Spinal cord (tissue), 10 donors: ENCODE data around the gene PTPN20. TPM values are rescaled to one million over a fixed set of nuclear protein-coding genes. Genes with fewer than 3 reads are reported as not detected.

ENCODE experiments used
- DNase-seq, 6 donors: peaks; one replicate each; pipeline versions ENCODE4 v3.0.0 to v3.0.0-alpha.2; 2013 to 2015; ENCODE audit warnings: low spot score in 6 of 6, low read depth in 4 of 6
- H3K27ac ChIP-seq: one replicate; pipeline ENCODE4 v1.5.1; 2013; ENCODE audit warnings: low read depth, low read length, control low read depth
- H3K27me3 ChIP-seq: one replicate; pipeline ENCODE4 v1.6.1; 2013; ENCODE audit warnings: low read length; ENCODE audit not compliant: control insufficient read depth, insufficient read depth
- H3K36me3 ChIP-seq: one replicate; pipeline ENCODE4 v1.6.1; 2013; ENCODE audit warnings: low read length; ENCODE audit not compliant: control insufficient read depth, insufficient read depth
- H3K4me1 ChIP-seq: one replicate; pipeline ENCODE4 v1.6.1; 2013; ENCODE audit warnings: low read length; ENCODE audit not compliant: control insufficient read depth, insufficient read depth
- H3K4me3 ChIP-seq: one replicate; pipeline ENCODE4 v1.5.1; 2013; ENCODE audit warnings: low read depth, low read length, control low read depth
- H3K9me3 ChIP-seq: one replicate; pipeline ENCODE4 v1.6.1; 2013; ENCODE audit warnings: low read length; ENCODE audit not compliant: control insufficient read depth, insufficient read depth
- whole genome bisulfite sequencing: methylation state at CpG from one replicate; pipeline ENCODE4 v1.1.5; 2013; ENCODE audit warnings: missing lambda C conversion rate; ENCODE audit not compliant: insufficient coverage; 5-methylcytosine and 5-hydroxymethylcytosine counted together
- polyA plus RNA-seq, 2 donors: library from polyadenylated mRNA; unstranded; fragments of 120-200 nt; gene quantifications; one replicate each; pipeline ENCODE4 v1.2.1, GENCODE V29; 2013; ENCODE audit not compliant: insufficient read length in 2 of 2
- total RNA-seq, 2 donors: library from RNA; depleted of rRNA in 1 of 2; stranded (reverse); fragments of 120-200 nt in 1 of 2; fragments of >200 nt in 1 of 2; gene quantifications; one replicate each; pipeline versions ENCODE4 v1.2.3 to v1.2.4, GENCODE V29; 2013 to 2014
- donor health status: healthy.

The PTPN20 gene
- total and polyA plus RNA-seq, 4 donors, result 7.4 to 20.0 (median 12.2) TPM

DNA sequence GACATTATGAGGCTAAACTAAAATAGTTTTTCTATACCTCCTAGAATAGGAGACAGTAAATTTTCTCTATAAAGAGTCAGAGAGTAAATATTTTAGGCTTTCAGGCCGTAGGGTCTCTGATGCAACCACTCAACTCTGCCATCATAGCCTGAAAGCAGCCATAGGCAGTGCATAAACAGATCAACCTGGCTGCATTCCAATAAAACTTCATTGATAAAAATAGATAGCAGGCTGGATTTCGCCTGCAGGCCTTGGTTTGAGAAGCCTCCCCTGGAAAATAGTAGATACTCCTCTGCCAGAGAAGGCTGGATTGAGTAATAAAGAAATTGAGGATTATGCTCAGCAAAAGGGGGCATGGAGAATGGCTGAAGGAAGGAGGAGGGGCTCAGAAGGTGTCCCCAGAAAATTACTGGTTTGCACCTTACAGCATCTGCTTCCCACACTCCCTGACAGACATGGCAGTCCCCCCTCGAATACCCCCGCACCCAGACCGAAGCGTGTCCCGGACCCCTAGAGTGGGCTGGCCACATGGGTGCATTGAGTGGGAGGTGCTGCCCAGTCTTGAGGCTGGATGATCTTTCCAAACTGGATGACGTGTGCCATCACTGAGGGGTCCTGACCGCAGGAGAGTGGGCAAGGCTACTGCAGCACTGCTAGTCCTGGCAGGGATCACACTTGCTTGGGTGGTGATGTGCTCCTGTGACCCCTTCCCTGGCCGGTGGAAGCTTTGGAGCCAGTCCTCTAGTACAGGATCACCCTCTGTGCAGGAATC, 126.6 kb downstream of the PTPN20 start:
- peak in 1 of 6 donors; percentile 60 for DNase-seq
- Histone ChIP-seq H3K27me3 (no peaks in the 10 kb centered on the region), H3K4me3 (no peak overlapping the region), H3K27ac (no peak overlapping the region), H3K9me3 (no peaks in the 10 kb centered on the region), H3K36me3 (no peaks in the 10 kb centered on the region), H3K4me1 (peaks cover 15% of the 10 kb centered on the region)
- 93% methylated on average over 6 of the region's 10 CpGs for WGBS

GRCh38 chr10:47038881-47039561, 127.8 kb downstream of the PTPN20 start:
- Histone ChIP-seq H3K9me3 (no peaks in the 10 kb centered on the region), H3K27ac (no peak overlapping the region), H3K4me1 (peaks cover 25% of the 10 kb centered on the region), H3K27me3 (no peaks in the 10 kb centered on the region), H3K36me3 (no peaks in the 10 kb centered on the region), H3K4me3 (no peak overlapping the region)
- WGBS, result 86% methylated on average over 9 of the region's 12 CpGs
- no peak for DNase-seq

GRCh38 chr10:47039562-47039913, 128.3 kb downstream of the PTPN20 start:
- Histone ChIP-seq H3K27me3 (no peaks in the 10 kb centered on the region), H3K4me1 (peaks cover 28% of the 10 kb centered on the region), H3K27ac (no peak overlapping the region), H3K4me3 (no peak overlapping the region), H3K36me3 (no peaks in the 10 kb centered on the region), H3K9me3 (no peaks in the 10 kb centered on the region)
- no peak for DNase-seq
- WGBS, result 78% methylated on average over 4 of the region's 4 CpGs

DNA sequence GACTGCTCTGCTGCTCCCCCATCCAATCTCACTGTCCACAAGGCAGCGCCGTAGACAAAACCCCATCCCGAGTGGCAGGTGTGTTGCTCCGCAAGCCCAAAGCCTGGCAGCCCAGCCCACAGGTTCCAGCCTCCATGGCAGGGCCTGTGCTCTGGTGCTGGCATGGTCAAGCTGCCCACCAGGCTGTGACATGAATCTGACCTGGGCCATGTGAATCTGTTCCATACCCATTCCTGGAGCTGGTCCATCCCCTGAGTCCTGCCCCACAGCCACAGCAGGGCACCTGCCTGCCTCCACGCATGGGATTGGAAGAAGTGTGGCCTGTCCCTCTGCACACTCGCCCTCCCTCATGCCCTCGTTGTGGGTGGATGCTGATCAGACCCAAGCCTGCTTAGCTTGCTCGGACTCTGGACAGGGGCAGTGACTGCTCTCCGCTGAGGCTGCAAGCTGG, 128.8 kb downstream of the PTPN20 start:
- Histone ChIP-seq H3K4me3 (no peak overlapping the region), H3K9me3 (no peaks in the 10 kb centered on the region), H3K27me3 (no peaks in the 10 kb centered on the region), H3K4me1 (peaks cover 27% of the 10 kb centered on the region), H3K36me3 (no peaks in the 10 kb centered on the region), H3K27ac (no peak overlapping the region)
- no peak for DNase-seq
- 82% methylated on average over 9 of the region's 9 CpGs for WGBS

DNA sequence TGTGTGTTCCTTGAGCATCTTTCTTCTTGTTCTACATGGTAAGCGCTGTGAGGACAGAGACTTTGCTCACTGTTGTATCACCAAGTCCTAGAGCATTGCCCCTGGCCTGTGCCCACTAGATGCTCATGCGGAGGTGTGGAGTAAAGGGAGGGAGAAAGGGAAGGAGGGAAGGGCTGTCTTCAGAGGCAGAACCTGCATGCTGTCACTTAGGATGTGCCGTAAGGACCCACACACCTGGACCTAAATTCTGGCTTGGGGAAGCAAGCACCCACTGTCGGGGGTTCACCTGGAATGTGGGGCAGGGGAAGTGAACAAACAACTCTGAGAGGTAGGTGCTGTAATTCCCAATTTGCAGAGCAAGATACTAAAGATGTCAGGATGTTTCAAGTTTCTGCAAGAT, 129.5 kb downstream of the PTPN20 start:
- Histone ChIP-seq H3K4me1 (peaks cover 25% of the 10 kb centered on the region), H3K27ac (no peak overlapping the region), H3K27me3 (no peaks in the 10 kb centered on the region), H3K9me3 (no peaks in the 10 kb centered on the region), H3K4me3 (no peak overlapping the region), H3K36me3 (no peaks in the 10 kb centered on the region)
- no peak for DNase-seq
- WGBS, result 88% methylated on average over 4 of the region's 4 CpGs

- H3K36me3 ChIP-seq, result no peaks in the 10 kb centered on the region
- H3K9me3 ChIP-seq, result no peaks in the 10 kb centered on the region
- no peak overlapping the region for H3K4me3 ChIP-seq
- no peaks in the 10 kb centered on the region for H3K27me3 ChIP-seq
- DNase-seq, result no peak
- peaks cover 25% of the 10 kb centered on the region for H3K4me1 ChIP-seq
- 93% methylated on average over 3 of the region's 4 CpGs for WGBS
- no peak overlapping the region for H3K27ac ChIP-seq
These were observed 130.4 kb downstream of the PTPN20 start for GRCh38 chr10:47041396-47042198.

DNA sequence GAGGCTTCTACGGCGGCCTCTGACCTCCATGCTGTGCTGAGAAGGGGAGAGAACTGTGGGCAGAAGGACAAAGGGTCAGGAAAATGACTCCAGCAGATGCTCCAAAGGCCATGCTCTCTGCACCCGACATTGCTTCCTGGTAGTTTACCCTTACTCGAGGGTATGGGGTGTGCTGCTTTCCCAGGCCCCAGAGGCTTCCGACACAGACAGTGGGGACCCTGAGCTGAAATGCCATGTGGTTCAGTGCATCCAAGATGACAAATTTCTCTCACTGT, 130.9 kb downstream of the PTPN20 start:
- Histone ChIP-seq H3K27me3 (no peaks in the 10 kb centered on the region), H3K9me3 (no peaks in the 10 kb centered on the region), H3K27ac (no peak overlapping the region), H3K4me1 (peaks cover 25% of the 10 kb centered on the region), H3K4me3 (no peak overlapping the region), H3K36me3 (no peaks in the 10 kb centered on the region)
- DNase-seq, result no peak
- 79% methylated on average over 5 of the region's 5 CpGs for WGBS

- H3K36me3 ChIP-seq, result no peaks in the 10 kb centered on the region
- H3K27ac ChIP-seq, result no peak overlapping the region
- no peaks in the 10 kb centered on the region for H3K9me3 ChIP-seq
- peaks cover 28% of the 10 kb centered on the region for H3K4me1 ChIP-seq
- no peak overlapping the region for H3K4me3 ChIP-seq
- WGBS, result 82% methylated on average over 15 of the region's 19 CpGs
- no peak for DNase-seq
- H3K27me3 ChIP-seq, result no peaks in the 10 kb centered on the region
These were observed 131.8 kb downstream of the PTPN20 start for GRCh38 chr10:47042780-47043750.

DNA sequence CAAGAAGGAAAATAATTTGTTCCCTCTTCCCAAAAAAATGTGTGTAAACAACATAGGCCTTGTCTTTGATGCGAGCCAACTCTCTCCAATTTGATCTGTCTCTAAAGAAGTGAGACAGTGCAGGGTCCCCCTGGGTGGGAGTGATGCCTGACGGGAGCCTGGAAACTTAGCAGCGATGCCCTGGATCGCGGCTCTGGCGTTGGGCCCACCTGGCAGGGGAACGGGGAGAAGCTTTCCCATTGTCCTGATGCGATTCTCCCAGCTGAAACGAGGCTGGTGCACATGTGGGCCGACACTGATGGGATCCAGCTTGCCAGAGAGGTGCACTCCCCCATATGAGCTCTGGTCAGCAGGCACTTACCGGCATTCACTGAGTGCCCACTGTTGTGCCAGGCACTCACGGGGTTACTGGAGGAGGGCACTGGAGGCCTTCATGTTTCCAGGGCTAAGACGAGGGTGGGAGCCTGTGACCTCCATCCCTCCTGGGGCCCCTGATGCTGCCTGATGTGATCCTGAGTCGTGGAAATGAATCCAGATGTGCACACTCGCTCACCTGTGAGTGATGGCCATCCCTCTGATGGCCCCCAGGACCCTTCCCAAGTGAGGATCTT, 132.8 kb downstream of the PTPN20 start:
- H3K4me3 ChIP-seq, result no peak overlapping the region
- DNase-seq, result peak in 1 of 6 donors; percentile 26
- H3K9me3 ChIP-seq, result no peaks in the 10 kb centered on the region
- H3K27me3 ChIP-seq, result no peaks in the 10 kb centered on the region
- H3K4me1 ChIP-seq, result peaks cover 31% of the 10 kb centered on the region
- WGBS, result 63% methylated on average over 15 of the region's 15 CpGs
- no peak overlapping the region for H3K27ac ChIP-seq
- no peaks in the 10 kb centered on the region for H3K36me3 ChIP-seq
